HUES48 (cell line): Measurements from ENCODE around the gene WNK4.

ENCODE experiments used
- H3K27ac ChIP-seq: one replicate; pipeline ENCODE4 v1.7.0; 2013; ENCODE audit warnings: low read depth, low read length, inconsistent platforms
- H3K27me3 ChIP-seq: 2 replicates; pipeline ENCODE4 v1.6.1; 2013; ENCODE audit warnings: mild to moderate bottlenecking, low read length; ENCODE audit not compliant: control insufficient read depth, insufficient read depth
- H3K36me3 ChIP-seq: 2 replicates; pipeline ENCODE4 v1.6.1; 2013; ENCODE audit warnings: low read length; ENCODE audit not compliant: control insufficient read depth, insufficient read depth
- H3K4me1 ChIP-seq: 2 replicates; pipeline ENCODE4 v1.6.1; 2013; ENCODE audit warnings: mild to moderate bottlenecking, low read length; ENCODE audit not compliant: control insufficient read depth, insufficient read depth
- H3K4me3 ChIP-seq: 2 replicates; pipeline ENCODE4 v1.5.1; 2013; ENCODE audit warnings: mild to moderate bottlenecking, low read depth, low read length
- H3K9ac ChIP-seq: 2 replicates; pipeline ENCODE4 v1.6.1; 2013; ENCODE audit warnings: mild to moderate bottlenecking, low read depth, low read length, moderate library complexity
- H3K9me3 ChIP-seq: 2 replicates; pipeline ENCODE4 v1.6.1; 2013; ENCODE audit warnings: low read length; ENCODE audit not compliant: control insufficient read depth, insufficient read depth

The WNK4 gene

GRCh38 chr17:42798011-42798382, 17.6 kb downstream of the WNK4 start:
- H3K4me1 ChIP-seq, result peaks cover 4% of the 10 kb centered on the region; the same call in 1 of the 2 replicates
- H3K27me3 ChIP-seq, result peaks cover 7% of the 10 kb centered on the region; the same call in 1 of the 2 replicates
- H3K4me3 ChIP-seq, result peak overlapping the region; percentile 92
- no peak overlapping the region for H3K27ac ChIP-seq
- H3K9ac ChIP-seq, result peak overlapping the region; percentile 75
- peaks cover 18% of the 10 kb centered on the region for H3K36me3 ChIP-seq
- 0 out of 2 replicates have a peak, but pooled peaks cover 3% of the 10 kb centered on the region for H3K9me3 ChIP-seq

GRCh38 chr17:42798383-42799380, 18.3 kb downstream of the WNK4 start, which contains the start of the genes CNTD1 and COA3:
Gene CNTD1 (plus strand): TSS chr17:42798861. CDS start chr17:42799068, 207 bp downstream.
Gene COA3 (minus strand): TSS chr17:42798704. CDS start chr17:42798681, 23 bp downstream.
- Histone ChIP-seq H3K9me3 (0 out of 2 replicates have a peak, but pooled peaks cover 3% of the 10 kb centered on the region), H3K27ac (peak within 1 kb of the TSS; percentile 48), H3K4me1 (peaks cover 4% of the 10 kb centered on the region; the same call in 1 of the 2 replicates), H3K9ac (peak within 1 kb of the TSS; percentile 75), H3K27me3 (peaks cover 7% of the 10 kb centered on the region; the same call in 1 of the 2 replicates), H3K4me3 (peak within 1 kb of the TSS; percentile 92), H3K36me3 (peaks cover 18% of the 10 kb centered on the region)

DNA sequence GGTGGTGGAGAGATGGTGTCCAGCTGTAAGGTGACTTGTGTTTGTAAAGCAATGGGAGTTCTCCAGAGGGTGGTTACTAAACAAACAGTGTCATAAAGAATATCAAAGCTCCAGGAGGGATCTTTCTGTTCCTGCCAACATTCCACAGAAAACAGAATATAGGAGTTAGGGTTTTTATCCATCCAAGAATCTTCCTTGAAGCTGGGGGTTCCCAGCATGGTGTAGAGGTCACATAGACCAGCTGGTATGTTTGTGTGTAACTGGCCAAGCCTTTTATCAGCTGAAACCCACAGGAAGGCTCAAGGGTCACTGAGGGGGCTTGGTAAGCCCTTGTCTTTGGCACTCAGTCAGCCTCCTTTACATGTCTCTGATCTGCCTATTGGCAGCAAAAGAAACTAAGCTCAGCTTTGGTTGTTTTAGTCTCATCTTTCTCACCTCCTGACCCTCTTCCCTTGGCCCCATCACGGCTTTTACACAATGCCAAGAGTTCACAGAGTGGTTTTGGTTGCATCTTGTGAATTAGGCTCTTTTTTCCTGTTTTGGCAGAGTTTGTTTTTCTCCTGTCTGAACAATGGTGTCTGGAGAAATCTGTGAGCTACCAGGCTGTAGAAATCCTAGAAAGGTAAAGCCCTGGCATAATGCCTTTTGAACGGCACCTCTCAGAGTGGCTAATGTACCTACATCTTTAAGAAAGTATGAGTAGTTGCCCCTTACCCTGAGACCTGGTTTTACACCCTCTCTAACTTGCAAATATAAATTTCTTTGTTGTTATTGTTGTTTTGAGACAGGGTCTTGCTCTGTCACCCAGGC, 22.9 kb downstream of the WNK4 start:
- H3K9me3 ChIP-seq, result 0 out of 2 replicates have a peak, but pooled peaks cover 3% of the 10 kb centered on the region
- H3K27ac ChIP-seq, result peak overlapping the region; percentile 45
- no peak overlapping the region for H3K9ac ChIP-seq
- H3K4me1 ChIP-seq, result no peaks in the 10 kb centered on the region
- no peak overlapping the region for H3K4me3 ChIP-seq
- no peaks in the 10 kb centered on the region for H3K36me3 ChIP-seq
- H3K27me3 ChIP-seq, result peaks cover 7% of the 10 kb centered on the region; the same call in 1 of the 2 replicates

DNA sequence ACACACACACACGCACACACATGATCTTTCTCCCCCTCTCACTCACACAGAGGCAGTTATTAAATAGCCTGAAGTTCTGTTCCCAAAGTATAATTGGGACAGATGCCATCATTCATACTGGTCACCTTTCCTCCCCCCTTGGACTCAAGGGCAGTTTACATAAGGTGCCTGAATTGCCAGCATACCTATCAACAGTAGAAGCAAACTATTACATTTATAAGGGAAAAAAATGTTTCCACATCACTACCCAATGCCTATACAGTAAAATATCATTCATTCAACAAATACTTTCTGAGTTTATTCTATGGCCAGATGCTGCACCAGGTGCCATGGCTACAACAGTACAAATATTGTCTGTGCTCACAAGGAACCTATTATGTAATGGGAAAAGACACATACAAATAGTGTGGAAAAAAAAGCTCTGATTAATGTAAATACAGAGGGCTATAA, 24.5 kb downstream of the WNK4 start:
- H3K9ac ChIP-seq, result no peak overlapping the region
- H3K9me3 ChIP-seq, result no peaks in the 10 kb centered on the region
- no peak overlapping the region for H3K4me3 ChIP-seq
- H3K27ac ChIP-seq, result no peak overlapping the region
- H3K27me3 ChIP-seq, result no peaks in the 10 kb centered on the region
- H3K4me1 ChIP-seq, result no peaks in the 10 kb centered on the region
- peaks cover 9% of the 10 kb centered on the region for H3K36me3 ChIP-seq

DNA sequence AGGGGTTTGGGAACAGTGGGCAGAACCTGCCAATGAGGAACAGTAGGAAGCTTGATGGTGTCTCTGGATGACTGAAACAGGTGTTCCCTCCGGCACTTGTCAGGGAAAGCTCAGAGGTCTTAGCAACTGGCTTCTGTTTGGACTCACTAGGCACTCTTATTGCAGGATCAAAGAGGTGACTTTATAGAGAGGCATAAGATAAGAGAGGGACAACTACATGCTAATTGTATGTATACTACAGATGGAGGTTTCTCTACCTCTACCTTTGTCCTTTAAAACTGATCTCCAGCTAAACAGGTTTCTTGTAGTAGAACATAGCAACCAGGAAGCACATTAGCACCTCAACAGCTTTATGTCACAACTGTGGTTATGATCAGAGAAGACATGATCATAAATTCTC, 25.8 kb downstream of the WNK4 start:
- Histone ChIP-seq H3K4me1 (no peaks in the 10 kb centered on the region), H3K27ac (no peak overlapping the region), H3K4me3 (no peak overlapping the region), H3K27me3 (no peaks in the 10 kb centered on the region), H3K9me3 (no peaks in the 10 kb centered on the region), H3K9ac (no peak overlapping the region), H3K36me3 (peaks cover 22% of the 10 kb centered on the region)

DNA sequence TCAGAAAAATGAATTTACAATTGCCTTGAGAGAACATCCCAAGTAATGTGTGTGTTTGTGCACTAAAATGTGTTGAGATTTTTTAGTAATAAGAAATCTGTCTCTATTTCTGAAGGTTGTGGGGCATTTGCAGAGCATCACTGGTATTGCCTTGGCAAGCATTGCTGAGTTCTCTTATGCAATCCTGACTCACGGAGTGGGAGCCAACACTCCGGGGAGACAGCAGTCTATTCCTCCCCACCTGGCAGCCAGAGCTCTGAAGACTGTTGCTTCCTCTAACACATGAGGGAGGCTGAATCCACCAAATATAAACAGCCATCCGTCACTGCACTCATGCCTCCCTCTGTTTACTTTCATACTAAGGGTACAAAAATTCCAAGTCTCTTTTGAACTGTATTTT, 28.8 kb downstream of the WNK4 start:
- no peaks in the 10 kb centered on the region for H3K4me1 ChIP-seq
- no peaks in the 10 kb centered on the region for H3K9me3 ChIP-seq
- peaks cover 37% of the 10 kb centered on the region for H3K36me3 ChIP-seq
- H3K27me3 ChIP-seq, result no peaks in the 10 kb centered on the region
- H3K4me3 ChIP-seq, result no peak overlapping the region
- H3K9ac ChIP-seq, result no peak overlapping the region
- H3K27ac ChIP-seq, result no peak overlapping the region

GRCh38 chr17:42814633-42815399, 34.4 kb downstream of the WNK4 start:
- Histone ChIP-seq H3K27ac (no peak overlapping the region), H3K9me3 (no peaks in the 10 kb centered on the region), H3K36me3 (peaks cover 83% of the 10 kb centered on the region), H3K4me1 (no peaks in the 10 kb centered on the region), H3K9ac (no peak overlapping the region), H3K27me3 (no peaks in the 10 kb centered on the region), H3K4me3 (no peak overlapping the region)

DNA sequence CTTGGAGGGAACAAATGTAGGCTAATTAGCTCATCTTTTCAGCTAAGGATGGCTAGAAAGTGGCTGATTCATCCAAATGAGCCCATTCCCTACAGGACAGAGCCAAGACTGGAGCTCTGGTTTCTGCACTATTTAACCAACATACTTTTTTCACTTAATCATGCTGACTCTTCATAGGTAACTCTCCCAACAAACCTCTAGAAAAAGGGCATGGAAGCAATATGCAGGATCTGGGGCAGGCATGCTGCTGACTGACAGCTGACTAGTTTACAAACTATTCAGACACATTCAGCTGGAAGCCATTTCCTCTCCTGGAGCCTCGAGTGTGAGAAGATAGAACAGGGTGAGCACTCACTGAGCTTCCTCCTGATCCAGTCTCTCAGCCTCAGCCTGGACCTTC, 37.5 kb downstream of the WNK4 start:
- peaks cover 77% of the 10 kb centered on the region for H3K36me3 ChIP-seq
- no peaks in the 10 kb centered on the region for H3K9me3 ChIP-seq
- H3K9ac ChIP-seq, result no peak overlapping the region
- no peaks in the 10 kb centered on the region for H3K27me3 ChIP-seq
- H3K4me3 ChIP-seq, result no peak overlapping the region
- H3K4me1 ChIP-seq, result no peaks in the 10 kb centered on the region
- H3K27ac ChIP-seq, result no peak overlapping the region

GRCh38 chr17:42818379-42818778, 38.0 kb downstream of the WNK4 start:
- H3K4me1 ChIP-seq, result no peaks in the 10 kb centered on the region
- no peaks in the 10 kb centered on the region for H3K27me3 ChIP-seq
- H3K27ac ChIP-seq, result no peak overlapping the region
- peaks cover 77% of the 10 kb centered on the region for H3K36me3 ChIP-seq
- no peak overlapping the region for H3K4me3 ChIP-seq
- no peaks in the 10 kb centered on the region for H3K9me3 ChIP-seq
- no peak overlapping the region for H3K9ac ChIP-seq

GRCh38 chr17:42819939-42820535, 39.6 kb downstream of the WNK4 start:
- H3K27ac ChIP-seq, result no peak overlapping the region
- H3K9me3 ChIP-seq, result no peaks in the 10 kb centered on the region
- no peak overlapping the region for H3K9ac ChIP-seq
- peaks cover 60% of the 10 kb centered on the region for H3K36me3 ChIP-seq
- no peaks in the 10 kb centered on the region for H3K27me3 ChIP-seq
- no peak overlapping the region for H3K4me3 ChIP-seq
- no peaks in the 10 kb centered on the region for H3K4me1 ChIP-seq
